Ovary (tissue), 9 donors: ENCODE data around the gene GAGE13. TPM values are rescaled to one million over a fixed set of nuclear protein-coding genes. Genes with fewer than 3 reads are reported as not detected.
A peak's percentile ranks its signal among the peaks of the same experiment; 100 is the strongest.
"Not testable (repeated sequence)": the region's sequence is repeated elsewhere in the genome, so short reads cannot be mapped to it uniquely, and the experiment has no call there.

Experiments used
- DNase-seq, 5 donors: peaks; one replicate each; pipeline ENCODE4 v3.0.0-alpha.2; 2019 to 2020
- H3K27ac ChIP-seq, 2 donors: fragments of 200-600 bp; one replicate each; pipeline versions ENCODE4 v1.5.1 to v1.8.0; 2019 to 2022
- H3K27me3 ChIP-seq: fragments of 200-600 bp; one replicate; pipeline ENCODE4 v1.8.0; 2022
- H3K36me3 ChIP-seq: fragments of 200-600 bp; sonication (generic); one replicate; pipeline ENCODE4 v1.5.1; 2019
- H3K4me1 ChIP-seq: one replicate; pipeline ENCODE4 v1.8.1; 2013; ENCODE audit warnings: mild to moderate bottlenecking, moderate library complexity; ENCODE audit not compliant: insufficient read depth
- H3K4me3 ChIP-seq: fragments of 200-600 bp; sonication (generic); one replicate; pipeline ENCODE4 v1.5.1; 2017
- H3K9me3 ChIP-seq, 2 donors: fragments of 200-600 bp in 1 of 2; sonication (generic) in 1 of 2; one replicate each; pipeline versions ENCODE4 v1.5.1 to v1.8.1; 2013 to 2019; ENCODE audit warnings: mild to moderate bottlenecking in 1 of 2, moderate library complexity in 1 of 2
- CTCF ChIP-seq, 3 donors: fragments of 450-650 bp in 2 of 3; fragments of 200-600 bp in 1 of 3; IDR thresholded peaks; one replicate each; pipeline versions ENCODE4 v1.5.1 to v1.8.0; 2016 to 2022; ENCODE audit warnings: antibody characterized with exemption in 3 of 3, mild to moderate bottlenecking in 1 of 3
- EP300 ChIP-seq: sonication (generic); formaldehyde crosslinking; IDR thresholded peaks from one replicate; pipeline ENCODE4 v1.6.1; 2017; ENCODE audit warnings: antibody characterized with exemption
- POLR2A ChIP-seq: fragments of 450-650 bp; IDR thresholded peaks from one replicate; pipeline ENCODE4 v1.6.1; 2017; ENCODE audit warnings: antibody characterized with exemption, mild to moderate bottlenecking, moderate library complexity
- WGBS, 3 donors: extraction: QIAGEN DNeasy Blood & Tissue Kit in 1 of 3; methylation state at CpG; one replicate each; pipeline versions ENCODE4 v1.1.5 to v1.1.7; 2013 to 2017; 5-methylcytosine and 5-hydroxymethylcytosine counted together
- intact Hi-C, 4 donors: fragments of 100-400 bp; cut with DNase I; formaldehyde crosslinking; loops; one replicate each; pipeline versions ENCODE4 v1.11.0 to v1.15.1; 2022 to 2023
- polyA plus RNA-seq, 2 donors: library from polyadenylated mRNA; stranded (reverse); fragments of 200-250 nt in 1 of 2; fragments of 350-450 nt in 1 of 2; fragmentation: Illumina TruSeq in 1 of 2; extraction: RNeasy Lipid Tissue Mini Kit (QIAGEN cat#74804) in 1 of 2; gene quantifications; one replicate each; pipeline ENCODE4 v1.2.3, GENCODE V29; 2013 to 2014
- total RNA-seq, 7 donors: library from RNA; depleted of rRNA in 2 of 7; stranded (reverse); fragments of >200 nt in 2 of 7; fragmentation: NEBNext Ultra II Directional in 3 of 7; extraction: Animal tissue kit (Norgen Biotek cat#: 25700) in 3 of 7; gene quantifications; one replicate each; pipeline versions ENCODE4 v1.1.0 to v1.2.4, GENCODE V29; 2016 to 2023
- donor health status: DM: no; HTN: no; CAD: no; lungs with moderate emphysema.
- donor health status: DM: no; HTN: no; CAD: no.
- donor health status: Bipolar disorder and iron deficiency.
- donor health status: DM: yes; HTN: yes; CAD: no.
- donor health status: DM: no; HTN: no; CAD: no.
- donor health status: DM: yes; HTN: yes; CAD: no.

GAGE13 gene
- total and polyA plus RNA-seq, 9 donors: 0.69 TPM; not detected in 8

GRCh38 chrX:49310371-49310770, 21.0 kb upstream of the GAGE13 start:
- H3K27me3 ChIP-seq: no peaks in the 10 kb centered on the region
- WGBS, 3 donors: 72 to 74% (median 73%) methylated on average over 18 of the region's 18 CpGs
- DNase-seq: no peak
- H3K4me1 ChIP-seq: peaks cover 3% of the 10 kb centered on the region
- peak overlapping the region; percentile 6 to 75 for H3K27ac ChIP-seq
- no peak for TF ChIP-seq CTCF (IDR thresholded peaks at IDR 0.05)
- no peak for TF ChIP-seq EP300
- no peak for TF ChIP-seq POLR2A
- no peaks in the 10 kb centered on the region for H3K9me3 ChIP-seq
- H3K36me3 ChIP-seq: no peaks in the 10 kb centered on the region
- intact Hi-C loops: no loop called here
- no peak overlapping the region for H3K4me3 ChIP-seq

GRCh38 chrX:49312176-49312575, 19.2 kb upstream of the GAGE13 start:
- WGBS, 3 donors: 72 to 79% (median 77%) methylated on average over 2 of the region's 2 CpGs
- Histone ChIP-seq H3K36me3 (no peaks in the 10 kb centered on the region), H3K27ac (no peak overlapping the region), H3K4me3 (no peak overlapping the region), H3K9me3 (no peaks in the 10 kb centered on the region), H3K4me1 (peaks cover 3% of the 10 kb centered on the region), H3K27me3 (no peaks in the 10 kb centered on the region)
- intact Hi-C loops: no loop called here
- DNase-seq: no peak
- no peak for TF ChIP-seq POLR2A
- TF ChIP-seq EP300: no peak
- no peak for TF ChIP-seq CTCF (IDR thresholded peaks at IDR 0.05)

GRCh38 chrX:49316085-49316484, 15.3 kb upstream of the GAGE13 start:
- TF ChIP-seq CTCF (IDR thresholded peaks at IDR 0.05) (no peak), POLR2A (no peak), EP300 (no peak)
- Histone ChIP-seq H3K36me3 (no peaks in the 10 kb centered on the region), H3K27ac (no peak overlapping the region), H3K4me3 (no peak overlapping the region), H3K9me3 (no peaks in the 10 kb centered on the region), H3K27me3 (no peaks in the 10 kb centered on the region), H3K4me1 (no peaks in the 10 kb centered on the region)
- DNase-seq: no peak
- WGBS, 3 donors: 28 to 43% (median 32%) methylated on average over 4 of the region's 4 CpGs
- intact Hi-C loops: no loop called here

GRCh38 chrX:49321737-49322136, 9.6 kb upstream of the GAGE13 start, which contains the start of gene GAGE12J:
Gene GAGE12J (plus strand): TSS chrX:49322037. CDS start chrX:49323194, 1,157 bp downstream.
- DNase-seq, H3K36me3 ChIP-seq, H3K4me1 ChIP-seq, H3K9me3 ChIP-seq, H3K27ac ChIP-seq, H3K4me3 ChIP-seq, H3K27me3 ChIP-seq, intact Hi-C loops: not testable (repeated sequence)
- WGBS, 3 donors: 96% methylated on average over 10 of the region's 16 CpGs; no CpG with 5 or more reads in 2 of the 3 donors

GRCh38 chrX:49322266-49322665, 9.1 kb upstream of the GAGE13 start:
- WGBS, 3 donors: 100% methylated on average over 1 of the region's 27 CpGs; no CpG with 5 or more reads in 2 of the 3 donors
- H3K36me3 ChIP-seq, H3K4me1 ChIP-seq: not testable (repeated sequence)

GRCh38 chrX:49323735-49324134, 7.6 kb upstream of the GAGE13 start:
- WGBS, 3 donors: 45 to 66% methylated on average over 4 of the region's 7 CpGs; no CpG with 5 or more reads in 1 of the 3 donors
- H3K4me3 ChIP-seq, H3K9me3 ChIP-seq, DNase-seq, H3K27ac ChIP-seq, H3K27me3 ChIP-seq, intact Hi-C loops, H3K4me1 ChIP-seq, H3K36me3 ChIP-seq: not testable (repeated sequence)

More at GRCh38 chrX:49322266-49322665, 9.1 kb upstream of the GAGE13 start:
- H3K27me3 ChIP-seq, DNase-seq, H3K27ac ChIP-seq, H3K9me3 ChIP-seq, H3K4me3 ChIP-seq, intact Hi-C loops: not testable (repeated sequence)

GRCh38 chrX:49330421-49330820, 961 bp upstream of the GAGE13 start:
- H3K4me3 ChIP-seq, DNase-seq, H3K4me1 ChIP-seq, H3K9me3 ChIP-seq, H3K27me3 ChIP-seq, H3K27ac ChIP-seq, H3K36me3 ChIP-seq, intact Hi-C loops: not testable (repeated sequence)
- WGBS, 3 donors: 74 to 81% (median 76%) methylated on average over 3 to 8 of the region's 11 CpGs

- H3K4me1 ChIP-seq, H3K4me3 ChIP-seq, H3K36me3 ChIP-seq, H3K9me3 ChIP-seq, intact Hi-C loops, H3K27ac ChIP-seq, H3K27me3 ChIP-seq, DNase-seq: not testable (repeated sequence)
- 89% methylated on average over 20 of the region's 26 CpGs; no CpG with 5 or more reads in 2 of the 3 donors for WGBS, 3 donors
Observed at GRCh38 chrX:49331841-49332240, 459 bp downstream of the GAGE13 start.

- H3K4me1 ChIP-seq, H3K4me3 ChIP-seq, H3K36me3 ChIP-seq, intact Hi-C loops, H3K27me3 ChIP-seq, H3K9me3 ChIP-seq, H3K27ac ChIP-seq: not testable (repeated sequence)
- WGBS, 3 donors: 85 to 92% methylated on average over 14 to 20 of the region's 24 CpGs; no CpG with 5 or more reads in 1 of the 3 donors
- peak in 2 of 5 donors; percentile 39 to 45 for DNase-seq
Observed at GRCh38 chrX:49341449-49341848, 10.1 kb downstream of the GAGE13 start.
